Measurements from ENCODE around the gene GALNT3.

- TF ChIP-seq POLR2AphosphoS5 (IDR thresholded peaks at IDR 0.05; ENCODE audit: low read depth, low read length): no peak
- no peak for TF ChIP-seq GATA2 (CRISPR knock-in tag; IDR thresholded peaks at IDR 0.05)
- TF ChIP-seq, protein P1, sequence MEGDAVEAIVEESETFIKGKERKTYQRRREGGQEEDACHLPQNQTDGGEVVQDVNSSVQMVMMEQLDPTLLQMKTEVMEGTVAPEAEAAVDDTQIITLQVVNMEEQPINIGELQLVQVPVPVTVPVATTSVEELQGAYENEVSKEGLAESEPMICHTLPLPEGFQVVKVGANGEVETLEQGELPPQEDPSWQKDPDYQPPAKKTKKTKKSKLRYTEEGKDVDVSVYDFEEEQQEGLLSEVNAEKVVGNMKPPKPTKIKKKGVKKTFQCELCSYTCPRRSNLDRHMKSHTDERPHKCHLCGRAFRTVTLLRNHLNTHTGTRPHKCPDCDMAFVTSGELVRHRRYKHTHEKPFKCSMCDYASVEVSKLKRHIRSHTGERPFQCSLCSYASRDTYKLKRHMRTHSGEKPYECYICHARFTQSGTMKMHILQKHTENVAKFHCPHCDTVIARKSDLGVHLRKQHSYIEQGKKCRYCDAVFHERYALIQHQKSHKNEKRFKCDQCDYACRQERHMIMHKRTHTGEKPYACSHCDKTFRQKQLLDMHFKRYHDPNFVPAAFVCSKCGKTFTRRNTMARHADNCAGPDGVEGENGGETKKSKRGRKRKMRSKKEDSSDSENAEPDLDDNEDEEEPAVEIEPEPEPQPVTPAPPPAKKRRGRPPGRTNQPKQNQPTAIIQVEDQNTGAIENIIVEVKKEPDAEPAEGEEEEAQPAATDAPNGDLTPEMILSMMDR (IDR thresholded peaks at IDR 0.05): no peak
- no peak for TF ChIP-seq RAD21 (IDR thresholded peaks at IDR 0.05; ENCODE audit: low read length)
- no peak for TF ChIP-seq CHD2 (IDR thresholded peaks at IDR 0.05; ENCODE audit: low read length, partially characterized antibody)
- TF ChIP-seq FOXM1 (IDR thresholded peaks at IDR 0.05; ENCODE audit: low read depth): no peak
- TF ChIP-seq YY1 (IDR thresholded peaks at IDR 0.05; ENCODE audit: low read depth): no peak
- TF ChIP-seq FOXJ3 (CRISPR knock-in tag; IDR thresholded peaks at IDR 0.05): no peak
- no peak for TF ChIP-seq JUND (IDR thresholded peaks at IDR 0.05)
Observed at GRCh38 chr2:165811592-165812370, 17.7 kb upstream of the GALNT3 start.
